K562 (cell line): ENCODE data around the gene UBAP2. TPM values are rescaled to one million over a fixed set of nuclear protein-coding genes. Genes with fewer than 3 reads are reported as not detected.

Experiments used
- BRCA1 ChIP-seq, 2 experiments: fragments of 450-650 bp in 1 of 2; sonication (generic) in 1 of 2; formaldehyde crosslinking in 1 of 2; IDR thresholded peaks; 2 replicates each; pipeline versions ENCODE4 v1.5.0 to v1.6.1; 2017 to 2020; ENCODE audit warnings: mild to moderate bottlenecking in 1 of 2, missing genetic modification reagents in 1 of 2
- CBFA2T2 ChIP-seq: fragments of 450-650 bp; conservative IDR thresholded peaks from 2 replicates; pipeline ENCODE4 v1.6.1; 2017; ENCODE audit warnings: mild to moderate bottlenecking
- FOXK2 ChIP-seq, 2 experiments: fragments of 450-650 bp; IDR thresholded peaks in 1 of 2; conservative IDR thresholded peaks in 1 of 2; 2 replicates each; pipeline ENCODE4 v1.6.1; 2016; ENCODE audit warnings: low read depth in 2 of 2, mild to moderate bottlenecking in 1 of 2
- HCFC1 ChIP-seq: IDR thresholded peaks from 2 replicates; pipeline ENCODE4 v1.6.1; 2012; ENCODE audit warnings: low read depth, low read length, improper control_type of control experiment
- PHF20 ChIP-seq: fragments of 450-650 bp; IDR thresholded peaks from 2 replicates; pipeline ENCODE4 v1.6.1; 2018; ENCODE audit not compliant: partially characterized antibody
- POLR2B ChIP-seq: fragments of 450-650 bp; IDR thresholded peaks from 2 replicates; pipeline ENCODE4 v1.6.1; 2018; ENCODE audit warnings: low read depth; ENCODE audit not compliant: partially characterized antibody
- SIN3B ChIP-seq: fragments of 450-650 bp; IDR thresholded peaks from 2 replicates; pipeline ENCODE4 v1.6.1; 2017; ENCODE audit warnings: low read depth, mild to moderate bottlenecking, moderate library complexity
- SRF ChIP-seq, 2 experiments: fragments of 250-450, 450-650 bp in 1 of 2; sonication (Bioruptor Pico) in 1 of 2; sonication (generic) in 1 of 2; formaldehyde crosslinking; IDR thresholded peaks; 2 replicates each; pipeline versions ENCODE4 v1.5.0 to v1.5.1; 2020 to 2022; ENCODE audit warnings: mild to moderate bottlenecking in 1 of 2, missing genetic modification reagents in 1 of 2
- SRSF1 ChIP-seq: fragments of 200-400 bp; formaldehyde crosslinking; IDR thresholded peaks from 2 replicates; pipeline ENCODE4 v1.6.1; 2017; ENCODE audit warnings: mild to moderate bottlenecking, low read depth, low read length, moderate library complexity
- TGIF2 ChIP-seq: sonication (generic); formaldehyde crosslinking; IDR thresholded peaks from 2 replicates; pipeline ENCODE4 v1.8.1; 2022; ENCODE audit warnings: mild to moderate bottlenecking, missing genetic modification reagents, moderate library complexity
- ZNF444 ChIP-seq: fragments of 250-450 bp; sonication (Bioruptor Pico); IDR thresholded peaks from 2 replicates; pipeline ENCODE4 v1.4.0; 2020; ENCODE audit warnings: mild to moderate bottlenecking, moderate library complexity
- polyA plus RNA-seq, 8 experiments: library from polyadenylated mRNA; depleted of rRNA in 4 of 8; stranded (reverse) in 5 of 8; unstranded in 3 of 8; fragments of >200 nt; fragmentation: Nextera tagmentation in 2 of 8; fragmentation: Illumina TruSeq in 1 of 8; extraction: Ambion mirVana in 2 of 8; extraction: Trizol in 1 of 8; gene quantifications; 2 replicates each; pipeline versions ENCODE4 v1.2.1 to v1.2.3, GENCODE V29; 2011 to 2014; ENCODE audit warnings: inconsistent platforms in 1 of 8, missing spikeins in 1 of 8
- total RNA-seq, 7 experiments: library from RNA; depleted of rRNA in 6 of 7; stranded (reverse); fragments of >200 nt in 6 of 7; fragmentation: Illumina TruSeq in 2 of 7; extraction: Trizol in 2 of 7; gene quantifications; 2 replicates each; pipeline versions ENCODE4 v1.2.1 to v1.2.3, GENCODE V29; 2011 to 2021; ENCODE audit warnings: low replicate concordance in 1 of 7
- TF ChIP-seq, protein P1 (sequence below): sonication (generic); formaldehyde crosslinking; IDR thresholded peaks from 2 replicates; pipeline ENCODE4 v1.8.0; 2022; ENCODE audit warnings: mild to moderate bottlenecking, low read depth, missing genetic modification reagents
- TF ChIP-seq, protein P2 (sequence below): fragments of 450-650 bp; IDR thresholded peaks from 2 replicates; pipeline ENCODE4 v1.6.1; 2016; ENCODE audit warnings: low read depth
- TF ChIP-seq, protein P3 (sequence below): sonication (generic); formaldehyde crosslinking; IDR thresholded peaks from 2 replicates; pipeline ENCODE4 v1.8.0; 2022; ENCODE audit warnings: missing genetic modification reagents, mild to moderate bottlenecking, moderate library complexity, borderline replicate concordance
- TF ChIP-seq, protein P4 (sequence below): fragments of 450-650 bp; formaldehyde crosslinking; IDR thresholded peaks from 2 replicates; pipeline ENCODE4 v1.4.0; 2020; ENCODE audit warnings: mild to moderate bottlenecking, moderate library complexity

Gene UBAP2
- total and polyA plus RNA-seq, 9 of the 15 experiments (the other 6 are each of a cell fraction or from before 2014, with no cell fraction given): 8.7 to 47.9 (median 18.7) TPM

DNA sequence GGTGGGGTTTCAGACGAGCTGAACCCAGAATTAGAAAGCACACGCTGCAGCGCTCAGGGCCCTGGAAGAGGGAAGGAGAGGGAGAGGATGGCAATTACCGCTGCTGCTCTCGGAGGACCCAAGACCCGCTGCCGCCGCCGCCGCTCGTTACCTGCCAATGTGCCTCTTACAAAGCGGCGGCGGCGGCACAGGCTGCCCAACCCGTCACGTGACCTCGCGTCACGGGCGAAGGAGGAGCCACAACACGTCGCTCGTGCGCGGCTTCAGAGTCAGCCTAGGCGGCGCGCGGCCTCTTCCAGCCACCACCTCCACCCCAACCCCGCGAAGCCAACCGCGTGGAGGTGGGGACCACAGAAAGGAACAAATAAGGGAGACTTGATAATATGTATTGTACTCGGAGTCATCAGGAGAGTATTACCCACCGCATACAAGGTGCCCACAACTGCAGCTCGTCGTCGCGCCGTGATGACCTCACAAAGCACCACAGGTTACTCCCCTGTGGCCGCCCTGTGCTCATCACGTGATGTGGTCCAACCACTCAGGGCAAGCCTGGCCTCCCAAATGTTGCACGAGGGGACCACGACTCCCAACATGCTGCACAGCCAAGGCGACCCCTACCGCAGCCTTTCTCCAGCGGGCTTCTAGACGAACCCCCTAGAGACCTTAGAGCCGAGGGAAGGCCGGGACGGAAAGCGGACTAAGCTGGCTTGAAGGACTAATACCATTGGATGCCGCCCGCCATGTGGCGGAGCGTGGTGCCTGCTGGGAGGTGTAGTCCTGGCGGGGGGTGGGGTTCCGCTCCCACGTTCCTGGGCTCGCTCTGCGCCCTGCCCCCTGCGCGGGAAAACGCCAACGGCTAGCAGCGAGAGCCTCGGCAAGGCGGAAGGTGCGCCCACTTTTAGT lies at the start of gene UBAP2 (continued):
- peak; percentile 98 for TF ChIP-seq PHF20
- TF ChIP-seq SRSF1: no peak
- TF ChIP-seq ZNF444 (CRISPR knock-in tag): no peak
- TF ChIP-seq SIN3B: peak; percentile 92
- peak in 1 of 2 experiments; percentile 58; a peak in 2 of 4 replicates for TF ChIP-seq SRF (CRISPR knock-in tag; IDR thresholded peaks at IDR 0.05)
- TF ChIP-seq BRCA1 (IDR thresholded peaks at IDR 0.05): no peak
- TF ChIP-seq BRCA1 (CRISPR knock-in tag; IDR thresholded peaks at IDR 0.05): no peak
- peak; percentile 88 for TF ChIP-seq HCFC1
- TF ChIP-seq FOXK2 (conservative IDR thresholded peaks at IDR 0.05 in 1 of 2, IDR thresholded peaks at IDR 0.05 in 1 of 2; ENCODE audit: low read depth in 2 of 2): peak in 1 of 2 experiments; percentile 95
- TF ChIP-seq, protein P1, sequence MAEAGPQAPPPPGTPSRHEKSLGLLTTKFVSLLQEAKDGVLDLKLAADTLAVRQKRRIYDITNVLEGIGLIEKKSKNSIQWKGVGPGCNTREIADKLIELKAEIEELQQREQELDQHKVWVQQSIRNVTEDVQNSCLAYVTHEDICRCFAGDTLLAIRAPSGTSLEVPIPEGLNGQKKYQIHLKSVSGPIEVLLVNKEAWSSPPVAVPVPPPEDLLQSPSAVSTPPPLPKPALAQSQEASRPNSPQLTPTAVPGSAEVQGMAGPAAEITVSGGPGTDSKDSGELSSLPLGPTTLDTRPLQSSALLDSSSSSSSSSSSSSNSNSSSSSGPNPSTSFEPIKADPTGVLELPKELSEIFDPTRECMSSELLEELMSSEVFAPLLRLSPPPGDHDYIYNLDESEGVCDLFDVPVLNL (CRISPR knock-in tag): peak; percentile 87
- TF ChIP-seq CBFA2T2: peak; percentile 91
- TF ChIP-seq, protein P2, sequence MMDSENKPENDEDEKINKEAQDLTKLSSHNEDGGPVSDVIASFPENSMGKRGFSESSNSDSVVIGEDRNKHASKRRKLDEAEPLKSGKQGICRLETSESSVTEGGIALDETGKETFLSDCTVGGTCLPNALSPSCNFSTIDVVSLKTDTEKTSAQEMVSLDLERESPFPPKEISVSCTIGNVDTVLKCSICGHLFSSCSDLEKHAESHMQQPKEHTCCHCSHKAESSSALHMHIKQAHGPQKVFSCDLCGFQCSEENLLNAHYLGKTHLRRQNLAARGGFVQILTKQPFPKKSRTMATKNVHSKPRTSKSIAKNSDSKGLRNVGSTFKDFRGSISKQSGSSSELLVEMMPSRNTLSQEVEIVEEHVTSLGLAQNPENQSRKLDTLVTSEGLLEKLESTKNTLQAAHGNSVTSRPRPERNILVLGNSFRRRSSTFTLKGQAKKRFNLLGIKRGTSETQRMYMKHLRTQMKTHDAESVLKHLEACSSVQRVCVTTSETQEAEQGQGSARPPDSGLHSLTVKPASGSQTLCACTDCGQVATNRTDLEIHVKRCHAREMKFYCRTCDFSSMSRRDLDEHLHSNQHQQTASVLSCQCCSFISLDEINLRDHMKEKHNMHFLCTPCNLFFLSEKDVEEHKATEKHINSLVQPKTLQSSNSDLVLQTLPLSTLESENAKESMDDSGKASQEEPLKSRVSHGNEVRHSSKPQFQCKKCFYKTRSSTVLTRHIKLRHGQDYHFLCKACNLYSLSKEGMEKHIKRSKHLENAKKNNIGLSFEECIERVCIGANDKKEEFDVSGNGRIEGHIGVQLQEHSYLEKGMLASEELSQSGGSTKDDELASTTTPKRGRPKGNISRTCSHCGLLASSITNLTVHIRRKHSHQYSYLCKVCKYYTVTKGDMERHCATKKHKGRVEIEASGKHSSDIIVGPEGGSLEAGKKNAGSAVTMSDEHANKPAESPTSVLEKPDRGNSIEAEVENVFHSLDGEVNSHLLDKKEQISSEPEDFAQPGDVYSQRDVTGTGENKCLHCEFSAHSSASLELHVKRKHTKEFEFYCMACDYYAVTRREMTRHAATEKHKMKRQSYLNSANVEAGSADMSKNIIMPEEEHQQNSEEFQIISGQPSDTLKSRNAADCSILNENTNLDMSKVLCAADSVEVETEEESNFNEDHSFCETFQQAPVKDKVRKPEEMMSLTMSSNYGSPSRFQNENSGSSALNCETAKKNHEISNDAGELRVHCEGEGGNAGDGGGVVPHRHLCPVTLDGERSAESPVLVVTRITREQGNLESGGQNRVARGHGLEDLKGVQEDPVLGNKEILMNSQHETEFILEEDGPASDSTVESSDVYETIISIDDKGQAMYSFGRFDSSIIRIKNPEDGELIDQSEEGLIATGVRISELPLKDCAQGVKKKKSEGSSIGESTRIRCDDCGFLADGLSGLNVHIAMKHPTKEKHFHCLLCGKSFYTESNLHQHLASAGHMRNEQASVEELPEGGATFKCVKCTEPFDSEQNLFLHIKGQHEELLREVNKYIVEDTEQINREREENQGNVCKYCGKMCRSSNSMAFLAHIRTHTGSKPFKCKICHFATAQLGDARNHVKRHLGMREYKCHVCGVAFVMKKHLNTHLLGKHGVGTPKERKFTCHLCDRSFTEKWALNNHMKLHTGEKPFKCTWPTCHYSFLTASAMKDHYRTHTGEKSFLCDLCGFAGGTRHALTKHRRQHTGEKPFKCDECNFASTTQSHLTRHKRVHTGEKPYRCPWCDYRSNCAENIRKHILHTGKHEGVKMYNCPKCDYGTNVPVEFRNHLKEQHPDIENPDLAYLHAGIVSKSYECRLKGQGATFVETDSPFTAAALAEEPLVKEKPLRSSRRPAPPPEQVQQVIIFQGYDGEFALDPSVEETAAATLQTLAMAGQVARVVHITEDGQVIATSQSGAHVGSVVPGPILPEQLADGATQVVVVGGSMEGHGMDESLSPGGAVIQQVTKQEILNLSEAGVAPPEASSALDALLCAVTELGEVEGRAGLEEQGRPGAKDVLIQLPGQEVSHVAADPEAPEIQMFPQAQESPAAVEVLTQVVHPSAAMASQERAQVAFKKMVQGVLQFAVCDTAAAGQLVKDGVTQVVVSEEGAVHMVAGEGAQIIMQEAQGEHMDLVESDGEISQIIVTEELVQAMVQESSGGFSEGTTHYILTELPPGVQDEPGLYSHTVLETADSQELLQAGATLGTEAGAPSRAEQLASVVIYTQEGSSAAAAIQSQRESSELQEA: no peak
- TF ChIP-seq, protein P3, sequence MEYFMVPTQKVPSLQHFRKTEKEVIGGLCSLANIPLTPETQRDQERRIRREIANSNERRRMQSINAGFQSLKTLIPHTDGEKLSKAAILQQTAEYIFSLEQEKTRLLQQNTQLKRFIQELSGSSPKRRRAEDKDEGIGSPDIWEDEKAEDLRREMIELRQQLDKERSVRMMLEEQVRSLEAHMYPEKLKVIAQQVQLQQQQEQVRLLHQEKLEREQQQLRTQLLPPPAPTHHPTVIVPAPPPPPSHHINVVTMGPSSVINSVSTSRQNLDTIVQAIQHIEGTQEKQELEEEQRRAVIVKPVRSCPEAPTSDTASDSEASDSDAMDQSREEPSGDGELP (CRISPR knock-in tag): peak; percentile 71; the same call in 1 of the 2 replicates
- TF ChIP-seq TGIF2 (CRISPR knock-in tag): no peak
- peak; percentile 83 for TF ChIP-seq POLR2B
- TF ChIP-seq, protein P4, sequence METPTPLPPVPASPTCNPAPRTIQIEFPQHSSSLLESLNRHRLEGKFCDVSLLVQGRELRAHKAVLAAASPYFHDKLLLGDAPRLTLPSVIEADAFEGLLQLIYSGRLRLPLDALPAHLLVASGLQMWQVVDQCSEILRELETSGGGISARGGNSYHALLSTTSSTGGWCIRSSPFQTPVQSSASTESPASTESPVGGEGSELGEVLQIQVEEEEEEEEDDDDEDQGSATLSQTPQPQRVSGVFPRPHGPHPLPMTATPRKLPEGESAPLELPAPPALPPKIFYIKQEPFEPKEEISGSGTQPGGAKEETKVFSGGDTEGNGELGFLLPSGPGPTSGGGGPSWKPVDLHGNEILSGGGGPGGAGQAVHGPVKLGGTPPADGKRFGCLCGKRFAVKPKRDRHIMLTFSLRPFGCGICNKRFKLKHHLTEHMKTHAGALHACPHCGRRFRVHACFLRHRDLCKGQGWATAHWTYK (CRISPR knock-in tag): no peak
